HG03139 (cell line): ENCODE results near the gene SCGN.
"Not testable (repeated sequence)": the region's sequence is repeated elsewhere in the genome, so short reads cannot be mapped to it uniquely, and the experiment has no call there.

Experiments
- ATAC-seq: cut with Tn5 transposase; IDR thresholded peaks from one replicate; pipeline ENCODE4 v1.9.1; 2021; ENCODE audit not compliant: unreplicated experiment

SCGN gene

GRCh38 chr6:25717866-25718740 lies 66.1 kb downstream of the SCGN start:
- no peak for ATAC-seq

- ATAC-seq = no peak
Measured at GRCh38 chr6:25726122-25726911, 74.3 kb downstream of the SCGN start.

- no peak for ATAC-seq
Measured at GRCh38 chr6:25727028-25727427, 75.0 kb downstream of the SCGN start.

DNA sequence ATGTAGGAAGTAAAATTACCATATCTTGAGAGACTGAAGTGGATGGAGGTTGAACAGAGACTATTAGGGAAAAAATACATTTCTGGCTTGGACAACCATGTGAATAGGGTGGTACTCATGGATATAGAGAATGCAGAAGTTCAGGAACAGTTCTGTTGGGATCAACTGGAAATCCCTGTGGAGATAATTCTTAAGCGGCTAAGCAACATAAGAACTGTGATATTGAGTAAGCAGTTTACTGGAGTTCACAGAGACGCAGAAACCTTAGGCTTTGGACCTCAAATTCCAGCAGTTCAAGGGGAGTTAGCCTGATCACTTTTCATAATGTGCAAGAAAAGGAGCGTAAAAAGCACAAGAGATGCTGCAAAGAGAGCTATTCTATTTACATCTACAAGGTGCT lies 78.9 kb downstream of the SCGN start:
- ATAC-seq = no peak

GRCh38 chr6:25731721-25732120 lies 79.7 kb downstream of the SCGN start:
- ATAC-seq = no peak

DNA sequence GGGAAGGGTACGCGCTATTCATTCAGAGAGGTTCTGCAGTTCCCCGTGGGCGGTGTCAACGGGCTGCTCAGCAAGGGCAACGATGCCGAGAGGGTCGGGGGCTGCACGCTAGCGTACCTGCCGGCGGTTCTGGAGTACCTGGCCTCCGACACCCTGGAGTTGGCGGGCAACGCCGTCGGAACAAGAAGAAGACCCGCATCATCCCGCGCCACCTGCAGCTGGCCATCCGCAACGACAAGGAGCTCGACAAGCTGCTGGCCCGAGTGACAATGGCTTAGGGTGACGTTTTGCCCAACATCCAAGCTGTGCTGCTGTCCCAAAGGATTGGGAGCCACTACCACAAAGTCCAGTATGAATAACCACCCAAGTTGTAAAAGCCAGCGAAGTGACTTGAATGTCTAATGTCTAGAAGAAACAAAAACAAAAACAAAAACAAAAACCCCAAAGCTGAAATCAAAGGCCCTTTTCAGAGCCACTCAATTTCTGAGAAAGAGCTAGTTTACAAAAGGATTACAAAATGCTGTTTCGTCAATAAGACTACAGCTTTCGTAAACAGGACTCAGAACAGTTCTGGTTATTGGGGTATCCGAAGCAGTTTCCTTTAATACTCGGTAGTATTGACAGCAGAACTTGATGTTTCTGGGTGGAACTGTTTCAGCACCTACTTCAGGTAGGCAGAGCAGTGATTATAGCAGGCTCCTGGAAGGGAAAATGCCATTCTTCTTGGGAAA lies 80.6 kb downstream of the SCGN start:
- no peak for ATAC-seq

- no peak for ATAC-seq
Measured at GRCh38 chr6:25735261-25735660, 83.2 kb downstream of the SCGN start.

DNA sequence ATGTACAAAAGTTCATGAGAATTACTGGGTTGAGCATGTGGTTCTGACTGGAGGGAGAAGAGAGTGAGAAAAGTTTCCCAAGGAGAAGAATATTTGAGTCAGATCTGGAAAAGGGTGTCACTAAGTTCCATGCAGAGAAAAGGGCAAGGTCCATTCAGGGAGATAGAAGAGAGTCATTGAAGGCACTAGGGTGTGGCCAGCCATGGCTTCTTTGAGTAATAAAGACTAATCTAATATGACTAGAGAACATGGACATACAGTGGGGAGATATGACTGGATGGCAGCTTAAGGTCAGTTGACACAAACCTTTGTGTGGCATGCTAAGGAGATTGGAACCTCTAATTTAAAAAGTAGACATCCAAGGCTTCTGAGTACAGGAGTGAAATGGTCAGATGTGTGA lies 91.9 kb downstream of the SCGN start:
- no peak for ATAC-seq

DNA sequence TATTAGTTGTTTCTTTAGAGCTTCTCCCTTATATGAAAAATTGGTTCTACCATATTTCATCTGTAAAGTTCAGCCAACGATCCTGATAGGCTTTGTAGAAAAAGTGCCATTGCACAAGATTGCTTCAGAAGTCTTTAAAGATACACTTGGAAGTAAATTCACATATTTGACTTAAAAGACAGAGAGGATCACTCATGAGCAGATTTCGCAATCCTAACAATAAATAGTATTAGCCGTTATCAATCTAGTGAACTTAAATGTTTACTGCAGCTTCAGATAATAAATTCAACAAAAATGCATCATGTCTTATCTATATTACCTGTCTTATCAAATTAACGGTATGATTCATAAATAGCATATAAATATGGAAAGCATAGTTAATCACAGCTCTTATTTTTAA lies 93.8 kb downstream of the SCGN start:
- no peak for ATAC-seq

- ATAC-seq = no peak
Measured at GRCh38 chr6:25746968-25747367, 95.0 kb downstream of the SCGN start.

- ATAC-seq = no peak
Measured at GRCh38 chr6:25747477-25747876, 95.5 kb downstream of the SCGN start.

GRCh38 chr6:25748049-25748448 lies 96.0 kb downstream of the SCGN start:
- ATAC-seq = no peak

DNA sequence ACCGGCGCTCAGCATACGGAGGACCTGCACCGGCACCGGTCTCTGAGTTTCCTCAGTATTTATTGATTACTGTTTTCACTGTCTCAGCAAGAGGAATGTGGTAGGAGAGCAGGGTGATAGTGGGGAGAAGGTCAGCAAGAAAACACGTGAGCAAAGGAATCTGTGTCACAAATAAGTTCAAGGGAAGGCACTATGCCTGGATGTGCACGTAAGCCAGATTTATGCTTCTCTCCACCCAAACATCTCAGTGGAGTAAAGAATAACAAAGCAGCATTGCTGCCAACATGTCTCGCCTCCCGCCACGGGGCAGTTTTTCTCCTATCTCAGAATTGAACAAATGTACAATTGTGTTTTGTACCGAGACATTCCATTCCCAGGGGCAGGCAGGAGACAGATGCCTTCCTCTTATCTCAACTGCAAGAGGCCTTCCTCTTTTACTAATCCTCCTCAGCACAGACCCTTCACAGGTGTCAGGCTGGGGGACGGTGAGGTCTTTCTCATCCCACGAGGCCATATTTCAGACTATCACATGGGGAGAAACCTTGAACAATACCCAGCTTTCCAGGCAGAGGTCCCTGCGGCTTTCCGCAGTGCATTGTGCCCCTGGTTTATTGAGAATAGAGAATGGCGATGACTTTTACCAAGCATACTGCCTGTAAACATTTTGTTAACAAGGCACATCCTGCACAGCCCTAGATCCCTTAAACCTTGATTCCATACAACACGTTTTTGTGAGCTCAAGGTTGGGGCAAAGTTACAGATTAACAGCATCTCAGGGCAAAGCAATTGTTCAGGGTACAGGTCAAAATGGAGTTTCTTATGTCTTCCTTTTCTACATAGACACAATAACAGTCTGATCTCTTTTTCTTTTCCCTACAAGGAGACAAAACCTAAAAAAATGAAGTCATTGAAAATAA lies 96.8 kb downstream of the SCGN start:
- not testable (repeated sequence) for ATAC-seq

- no peak for ATAC-seq
Measured at GRCh38 chr6:25749837-25750236, 97.8 kb downstream of the SCGN start.

DNA sequence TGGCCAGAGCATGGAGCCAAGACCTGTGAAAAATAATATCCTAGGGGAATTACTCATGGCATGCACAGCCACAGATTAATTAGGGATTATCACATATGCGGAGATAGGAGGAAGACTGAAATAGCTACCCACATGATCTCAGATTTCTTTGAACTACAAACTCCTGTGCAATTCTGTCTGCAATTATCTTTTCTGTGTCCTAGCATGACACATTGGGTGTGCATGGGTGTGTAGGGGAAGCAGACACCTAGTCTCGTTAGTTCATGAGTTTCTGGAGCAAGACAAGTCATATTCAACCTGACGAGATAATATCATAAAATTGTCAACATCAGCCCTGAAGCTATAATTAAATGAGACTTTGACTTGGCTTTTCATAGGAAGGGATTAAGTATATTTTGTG lies 98.9 kb downstream of the SCGN start:
- no peak for ATAC-seq
